Keratinocyte (primary cell): ENCODE results near the gene INHA. TPM values are rescaled to one million over a fixed set of nuclear protein-coding genes. Genes with fewer than 3 reads are reported as not detected.

Experiments used
- DNase-seq: peaks from one replicate; pipeline ENCODE4 v3.0.0-alpha.2; 2011; ENCODE audit warnings: low read depth, missing footprints, low spot score
- FAIRE-seq: peaks from 2 replicates; lab custom pipeline; 2011; peaks lifted over from hg19 to GRCh38; lab: Jason Lieb, UNC
- H2AFZ ChIP-seq: 2 replicates; pipeline ENCODE4 v1.6.0; 2012; ENCODE audit warnings: low read length, control low read depth, inconsistent platforms; ENCODE audit not compliant: control insufficient read depth
- H3K27ac ChIP-seq: 2 replicates; pipeline ENCODE4 v1.5.1; 2011; ENCODE audit warnings: low read length; ENCODE audit not compliant: control insufficient read depth, insufficient read depth
- H3K27me3 ChIP-seq: 3 replicates; pipeline ENCODE4 v1.6.0; 2011; ENCODE audit warnings: low read length; ENCODE audit not compliant: control insufficient read depth, insufficient read depth; ENCODE audit errors: extremely low read depth
- H3K36me3 ChIP-seq, 2 experiments: 2 replicates in 1 of 2; 3 replicates in 1 of 2; pipeline ENCODE4 v1.5.1; 2011; ENCODE audit warnings: low read length in 2 of 2, mild to moderate bottlenecking in 1 of 2; ENCODE audit not compliant: control insufficient read depth in 2 of 2, insufficient read depth in 2 of 2; ENCODE audit errors: extremely low read depth in 1 of 2
- H3K4me1 ChIP-seq: 3 replicates; pipeline ENCODE4 v1.5.1; 2011; ENCODE audit warnings: low read length; ENCODE audit not compliant: control insufficient read depth, insufficient read depth; ENCODE audit errors: extremely low read depth
- H3K4me2 ChIP-seq: 3 replicates; pipeline ENCODE4 v1.6.0; 2011; ENCODE audit warnings: low read depth, low read length; ENCODE audit not compliant: control insufficient read depth, insufficient read depth; ENCODE audit errors: extremely low read depth
- H3K4me3 ChIP-seq, 3 experiments: fragments of 200-600 bp in 1 of 3; sonication (generic) in 1 of 3; 2 replicates in 2 of 3; 3 replicates in 1 of 3; pipeline ENCODE4 v1.5.1; 2011 to 2016; ENCODE audit warnings: low read length in 3 of 3, mild to moderate bottlenecking in 3 of 3, control low read depth in 2 of 3, inconsistent platforms in 1 of 3, low read depth in 1 of 3, mixed read lengths in 1 of 3, mixed run types in 1 of 3, moderate library complexity in 1 of 3; ENCODE audit not compliant: control insufficient read depth in 2 of 3, insufficient read depth in 2 of 3; ENCODE audit errors: extremely low read depth in 1 of 3
- H3K79me2 ChIP-seq: 2 replicates; pipeline ENCODE4 v1.6.0; 2012; ENCODE audit warnings: low read length; ENCODE audit not compliant: control insufficient read depth, insufficient read depth
- H3K9ac ChIP-seq: 3 replicates; pipeline ENCODE4 v1.6.0; 2011; ENCODE audit warnings: low read length; ENCODE audit not compliant: control insufficient read depth, insufficient read depth; ENCODE audit errors: extremely low read depth
- H3K9me1 ChIP-seq: 3 replicates; pipeline ENCODE4 v1.6.0; 2011; ENCODE audit warnings: low read length; ENCODE audit not compliant: control insufficient read depth, insufficient read depth; ENCODE audit errors: extremely low read depth
- H3K9me3 ChIP-seq: 2 replicates; pipeline ENCODE4 v1.5.1; 2012; ENCODE audit warnings: low read depth, low read length; ENCODE audit not compliant: control insufficient read depth
- H4K20me1 ChIP-seq: 3 replicates; pipeline ENCODE4 v1.6.0; 2011; ENCODE audit warnings: low read length; ENCODE audit not compliant: control insufficient read depth, insufficient read depth; ENCODE audit errors: extremely low read depth
- EZH2 ChIP-seq: IDR thresholded peaks from one replicate; pipeline ENCODE4 v1.6.1; 2012; ENCODE audit warnings: inconsistent platforms, mild to moderate bottlenecking, low read length, moderate library complexity
- dilution Hi-C: fragments of 300-500 bp; cut with MboI; formaldehyde crosslinking; loops from one replicate; pipeline ENCODE4 v1.7.0; 2020; ENCODE audit warnings: low sequenced_read_pairs; ENCODE audit not compliant: extremely low pct_ligation_motif_present
- polyA plus RNA-seq, 5 experiments: library from polyadenylated mRNA; depleted of rRNA in 3 of 5; stranded (reverse) in 3 of 5; stranded (forward) in 1 of 5; unstranded in 1 of 5; fragments of >200 nt; gene quantifications; 1 replicate in 1 of 5; 2 replicates in 3 of 5; 3 replicates in 1 of 5; pipeline versions ENCODE4 v1.2.1 to v1.2.3, GENCODE V29; 2011 to 2012; ENCODE audit warnings: missing spikeins in 2 of 5, low read depth in 1 of 5, low replicate concordance in 1 of 5
- TF ChIP-seq, protein P1 (sequence below), 3 experiments: IDR thresholded peaks in 1 of 3; conservative IDR thresholded peaks in 1 of 3; optimal IDR thresholded peaks in 1 of 3; 2 replicates in 2 of 3; 3 replicates in 1 of 3; pipeline versions ENCODE3 to v1.5.1; 2011; ENCODE audit warnings: low read length in 3 of 3, mild to moderate bottlenecking in 3 of 3, moderate library complexity in 2 of 3, control low read depth in 1 of 3, inconsistent platforms in 1 of 3; ENCODE audit not compliant: insufficient read depth in 2 of 3; ENCODE audit errors: extremely low read depth in 1 of 3

Gene INHA
- polyA plus RNA-seq, 1 donor (not counting 4 experiments of a cell fraction or from before 2014, with no cell fraction given): 0.18 TPM

DNA sequence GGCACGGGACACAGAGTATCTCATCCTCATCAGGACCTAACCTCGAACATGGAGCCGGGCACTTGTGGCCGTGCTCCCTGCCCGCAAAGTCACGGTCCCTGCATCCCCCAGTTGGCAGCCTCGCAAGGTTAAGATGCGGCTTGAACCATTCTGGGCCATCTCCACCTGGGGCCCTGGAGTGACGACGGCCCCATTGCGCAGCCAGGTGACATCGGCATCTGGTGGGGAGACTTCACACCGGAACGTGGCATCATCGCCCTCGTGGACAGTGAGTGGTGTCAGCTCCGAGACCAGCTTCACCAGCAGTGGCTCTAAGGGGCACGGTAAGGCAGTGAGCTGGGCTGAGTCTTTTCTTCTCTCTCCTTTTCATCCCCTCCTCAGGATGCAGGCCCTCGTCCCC lies 15.7 kb upstream of the INHA start:
- FAIRE-seq (no peak), DNase-seq (no peak)
- TF ChIP-seq, protein P1, sequence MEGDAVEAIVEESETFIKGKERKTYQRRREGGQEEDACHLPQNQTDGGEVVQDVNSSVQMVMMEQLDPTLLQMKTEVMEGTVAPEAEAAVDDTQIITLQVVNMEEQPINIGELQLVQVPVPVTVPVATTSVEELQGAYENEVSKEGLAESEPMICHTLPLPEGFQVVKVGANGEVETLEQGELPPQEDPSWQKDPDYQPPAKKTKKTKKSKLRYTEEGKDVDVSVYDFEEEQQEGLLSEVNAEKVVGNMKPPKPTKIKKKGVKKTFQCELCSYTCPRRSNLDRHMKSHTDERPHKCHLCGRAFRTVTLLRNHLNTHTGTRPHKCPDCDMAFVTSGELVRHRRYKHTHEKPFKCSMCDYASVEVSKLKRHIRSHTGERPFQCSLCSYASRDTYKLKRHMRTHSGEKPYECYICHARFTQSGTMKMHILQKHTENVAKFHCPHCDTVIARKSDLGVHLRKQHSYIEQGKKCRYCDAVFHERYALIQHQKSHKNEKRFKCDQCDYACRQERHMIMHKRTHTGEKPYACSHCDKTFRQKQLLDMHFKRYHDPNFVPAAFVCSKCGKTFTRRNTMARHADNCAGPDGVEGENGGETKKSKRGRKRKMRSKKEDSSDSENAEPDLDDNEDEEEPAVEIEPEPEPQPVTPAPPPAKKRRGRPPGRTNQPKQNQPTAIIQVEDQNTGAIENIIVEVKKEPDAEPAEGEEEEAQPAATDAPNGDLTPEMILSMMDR (optimal IDR thresholded peaks at IDR 0.05 in 1 of 3, IDR thresholded peaks at IDR 0.05 in 1 of 3, conservative IDR thresholded peaks at IDR 0.05 in 1 of 3; ENCODE audit: extremely low read depth in 1 of 3, insufficient read depth in 2 of 3, low read length in 3 of 3): no peak
- Histone ChIP-seq H3K9me1 (no peaks in the 10 kb centered on the region), H3K36me3 (no peaks in the 10 kb centered on the region), H3K27ac (no peak overlapping the region), H3K9me3 (no peaks in the 10 kb centered on the region), H3K4me1 (no peaks in the 10 kb centered on the region), H4K20me1 (no peaks in the 10 kb centered on the region), H3K79me2 (no peaks in the 10 kb centered on the region), H3K4me2 (no peak overlapping the region), H2AFZ (no peak overlapping the region), H3K9ac (no peak overlapping the region), H3K4me3 (no peak overlapping the region), H3K27me3 (peaks cover 9% of the 10 kb centered on the region)
- dilution Hi-C loops: no loop called here

DNA sequence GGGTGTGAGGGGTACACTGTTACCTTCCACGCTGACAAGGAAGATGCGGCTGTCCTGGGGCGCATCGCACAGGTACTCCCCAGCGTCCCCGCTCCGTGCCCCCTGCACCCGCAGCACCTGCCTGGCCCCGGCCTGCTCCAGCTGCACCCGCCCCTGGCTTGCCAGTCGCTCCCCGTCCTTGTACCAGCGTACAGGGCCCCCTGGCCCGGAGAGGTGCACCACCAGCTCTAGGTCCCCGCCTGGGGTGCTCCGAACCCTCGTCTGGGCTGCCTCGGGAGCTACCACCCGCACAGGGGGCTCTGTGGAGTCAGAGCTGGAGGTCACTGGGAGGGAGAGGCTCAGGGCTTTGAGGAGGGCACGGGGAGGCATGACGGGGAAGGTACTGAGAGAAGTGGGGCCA lies 14.8 kb upstream of the INHA start:
- H2AFZ ChIP-seq: no peak overlapping the region
- TF ChIP-seq EZH2: no peak
- TF ChIP-seq, protein P1 (optimal IDR thresholded peaks at IDR 0.05 in 1 of 3, IDR thresholded peaks at IDR 0.05 in 1 of 3, conservative IDR thresholded peaks at IDR 0.05 in 1 of 3; ENCODE audit: extremely low read depth in 1 of 3, insufficient read depth in 2 of 3, low read length in 3 of 3): no peak
- no peak overlapping the region for H3K4me3 ChIP-seq
- DNase-seq (no peak), FAIRE-seq (no peak)
- no peak overlapping the region for H3K27ac ChIP-seq
- no peaks in the 10 kb centered on the region for H3K4me1 ChIP-seq
- H4K20me1 ChIP-seq: no peaks in the 10 kb centered on the region
- no peaks in the 10 kb centered on the region for H3K79me2 ChIP-seq
- dilution Hi-C loops: no loop called here
- H3K9me1 ChIP-seq: no peaks in the 10 kb centered on the region
- no peaks in the 10 kb centered on the region for H3K36me3 ChIP-seq
- H3K9me3 ChIP-seq: no peaks in the 10 kb centered on the region
- peaks cover 9% of the 10 kb centered on the region for H3K27me3 ChIP-seq
- H3K4me2 ChIP-seq: no peak overlapping the region
- no peak overlapping the region for H3K9ac ChIP-seq
